ENCODE data around the gene KRT27. TPM values are rescaled to one million over a fixed set of nuclear protein-coding genes. Genes with fewer than 3 reads are reported as not detected.

Gene KRT27
- total RNA-seq, 4 donors from 2014 or later: not detected

- no peak for TF ChIP-seq CTCF (IDR thresholded peaks at IDR 0.05; ENCODE audit: low read depth)
Measured at GRCh38 chr17:40817103-40817682, 34.8 kb upstream of the KRT27 start.

- no peak for TF ChIP-seq CTCF (IDR thresholded peaks at IDR 0.05; ENCODE audit: low read depth)
Measured at GRCh38 chr17:40816569-40816968, 34.2 kb upstream of the KRT27 start.

- no peak for TF ChIP-seq CTCF (IDR thresholded peaks at IDR 0.05; ENCODE audit: low read depth)
Measured at GRCh38 chr17:40815381-40815780, 33.0 kb upstream of the KRT27 start.

GRCh38 chr17:40813804-40814203, 31.5 kb upstream of the KRT27 start:
- no peak for TF ChIP-seq CTCF (IDR thresholded peaks at IDR 0.05; ENCODE audit: low read depth)

- no peak for TF ChIP-seq CTCF (IDR thresholded peaks at IDR 0.05; ENCODE audit: low read depth)
Measured at GRCh38 chr17:40812639-40813038, 30.3 kb upstream of the KRT27 start.

- TF ChIP-seq CTCF (IDR thresholded peaks at IDR 0.05; ENCODE audit: low read depth): no peak
Measured at GRCh38 chr17:40810494-40810893, 28.1 kb upstream of the KRT27 start.

GRCh38 chr17:40809721-40810421, 27.5 kb upstream of the KRT27 start:
- no peak for TF ChIP-seq CTCF (IDR thresholded peaks at IDR 0.05; ENCODE audit: low read depth)
